Activated B cell treated with CpG ODN at 0.5 μM for 24 hours (primary cell): ENCODE measurements around the gene TMEM26. TPM values are rescaled to one million over a fixed set of nuclear protein-coding genes. Genes with fewer than 3 reads are reported as not detected.

Experiments used
- ATAC-seq: fragments of 200-7000 bp; cut with Tn5 transposase; one replicate; pipeline ENCODE4 v1.10.0; 2021; ENCODE audit warnings: low read depth, mild to moderate bottlenecking, moderate library complexity
- CTCF ChIA-PET: fragments of 350-600 bp; sonication (Branson Sonifier 250); formaldehyde crosslinking; loops from one replicate; lab custom pipeline; 2021; ENCODE audit warnings: antibody characterized with exemption; lab: Charles Lee
- POLR2A ChIA-PET: fragments of 350-600 bp; sonication (Branson Sonifier 250); formaldehyde crosslinking; loops from one replicate; lab custom pipeline; 2021; ENCODE audit warnings: antibody characterized with exemption; lab: Charles Lee
- DNase-seq: peaks from one replicate; pipeline ENCODE4 v3.0.0; 2022
- H3K27ac Mint-ChIP-seq: one replicate; pipeline ENCODE4 v1.8.0; 2020; ENCODE audit warnings: mixed read lengths
- H3K27me3 Mint-ChIP-seq: one replicate; pipeline ENCODE4 v1.8.0; 2021; ENCODE audit warnings: mixed read lengths
- H3K36me3 Mint-ChIP-seq: one replicate; pipeline ENCODE4 v1.8.0; 2021; ENCODE audit warnings: low read depth, mixed read lengths
- H3K4me1 Mint-ChIP-seq: one replicate; pipeline ENCODE4 v1.8.0; 2021; ENCODE audit warnings: mixed read lengths
- H3K4me3 Mint-ChIP-seq: one replicate; pipeline ENCODE4 v1.8.0; 2020; ENCODE audit warnings: mild to moderate bottlenecking, mixed read lengths
- H3K9me3 Mint-ChIP-seq: one replicate; pipeline ENCODE4 v1.8.0; 2020; ENCODE audit warnings: mixed read lengths
- intact Hi-C: fragments of 100-400 bp; cut with micrococcal nuclease; formaldehyde crosslinking; loops from one replicate; pipeline ENCODE4 v1.15.1; 2024
- total RNA-seq: library from RNA; stranded (reverse); gene quantifications from 2 replicates; pipeline ENCODE4 v1.2.3, GENCODE V29; 2022
- TF ChIP-seq, protein P1 (sequence below): fragments of 200-600 bp; IDR thresholded peaks from one replicate; pipeline ENCODE4 v1.8.0; 2022; ENCODE audit warnings: antibody characterized with exemption, mild to moderate bottlenecking

The TMEM26 gene
- total RNA-seq, 1 donor from 2014 or later, result not detected

DNA sequence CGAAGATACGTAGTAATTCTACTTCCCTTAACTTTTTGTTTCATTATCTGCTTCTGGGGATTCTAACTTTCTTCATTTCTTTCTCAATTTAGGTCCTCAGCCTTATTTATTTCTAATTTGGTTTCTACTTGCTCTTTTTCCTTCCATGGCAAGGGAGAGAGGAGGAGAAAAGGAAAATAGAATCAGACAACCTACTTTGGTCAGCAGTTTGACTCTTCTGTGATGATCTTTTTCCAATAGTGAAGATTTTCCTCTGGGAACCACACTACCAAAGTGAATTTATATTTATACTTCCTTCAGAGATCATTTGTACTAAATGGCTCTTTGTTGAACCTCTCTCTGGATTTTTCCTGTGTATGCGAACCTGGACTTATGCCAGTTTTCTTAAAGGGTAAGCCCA lies 90.2 kb downstream of the TMEM26 start:
- ChIA-PET CTCF (no interaction called here), POLR2A (no interaction called here)
- no peak overlapping the region for H3K27ac Mint-ChIP-seq
- no peaks in the 10 kb centered on the region for H3K27me3 Mint-ChIP-seq
- no peaks in the 10 kb centered on the region for H3K36me3 Mint-ChIP-seq
- H3K4me1 Mint-ChIP-seq, result no peaks in the 10 kb centered on the region
- H3K4me3 Mint-ChIP-seq, result no peak overlapping the region
- H3K9me3 Mint-ChIP-seq, result no peaks in the 10 kb centered on the region
- DNase-seq (no peak), ATAC-seq (no peak)
- TF ChIP-seq, protein P1, sequence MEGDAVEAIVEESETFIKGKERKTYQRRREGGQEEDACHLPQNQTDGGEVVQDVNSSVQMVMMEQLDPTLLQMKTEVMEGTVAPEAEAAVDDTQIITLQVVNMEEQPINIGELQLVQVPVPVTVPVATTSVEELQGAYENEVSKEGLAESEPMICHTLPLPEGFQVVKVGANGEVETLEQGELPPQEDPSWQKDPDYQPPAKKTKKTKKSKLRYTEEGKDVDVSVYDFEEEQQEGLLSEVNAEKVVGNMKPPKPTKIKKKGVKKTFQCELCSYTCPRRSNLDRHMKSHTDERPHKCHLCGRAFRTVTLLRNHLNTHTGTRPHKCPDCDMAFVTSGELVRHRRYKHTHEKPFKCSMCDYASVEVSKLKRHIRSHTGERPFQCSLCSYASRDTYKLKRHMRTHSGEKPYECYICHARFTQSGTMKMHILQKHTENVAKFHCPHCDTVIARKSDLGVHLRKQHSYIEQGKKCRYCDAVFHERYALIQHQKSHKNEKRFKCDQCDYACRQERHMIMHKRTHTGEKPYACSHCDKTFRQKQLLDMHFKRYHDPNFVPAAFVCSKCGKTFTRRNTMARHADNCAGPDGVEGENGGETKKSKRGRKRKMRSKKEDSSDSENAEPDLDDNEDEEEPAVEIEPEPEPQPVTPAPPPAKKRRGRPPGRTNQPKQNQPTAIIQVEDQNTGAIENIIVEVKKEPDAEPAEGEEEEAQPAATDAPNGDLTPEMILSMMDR, result no peak
- intact Hi-C loops, result no loop called here

DNA sequence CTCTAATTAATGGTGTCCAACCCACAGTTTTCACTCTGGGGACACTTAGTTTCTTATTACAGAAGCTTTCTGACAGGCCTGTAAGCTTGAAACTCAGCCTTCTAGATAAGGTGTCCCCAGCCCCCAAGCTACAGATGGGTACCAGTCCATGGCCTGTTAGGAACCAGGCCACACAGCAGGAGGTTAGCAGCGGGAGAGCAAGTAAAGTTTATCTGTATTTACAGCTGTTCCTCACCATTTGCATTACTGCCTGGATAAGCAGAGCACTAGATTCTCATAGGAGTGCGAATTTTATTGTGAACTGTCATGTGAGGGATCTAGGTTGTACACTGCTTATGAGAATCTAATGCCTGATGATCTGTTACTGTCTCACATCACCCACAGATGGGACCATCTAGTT lies 93.7 kb downstream of the TMEM26 start:
- Mint-ChIP-seq H3K9me3 (no peaks in the 10 kb centered on the region), H3K4me1 (no peaks in the 10 kb centered on the region), H3K36me3 (no peaks in the 10 kb centered on the region), H3K27ac (no peak overlapping the region), H3K4me3 (no peak overlapping the region), H3K27me3 (no peaks in the 10 kb centered on the region)
- DNase-seq, result no peak
- TF ChIP-seq, protein P1, result no peak
- ChIA-PET CTCF (no interaction called here), POLR2A (no interaction called here)
- no peak for ATAC-seq
- intact Hi-C loops, result no loop called here

DNA sequence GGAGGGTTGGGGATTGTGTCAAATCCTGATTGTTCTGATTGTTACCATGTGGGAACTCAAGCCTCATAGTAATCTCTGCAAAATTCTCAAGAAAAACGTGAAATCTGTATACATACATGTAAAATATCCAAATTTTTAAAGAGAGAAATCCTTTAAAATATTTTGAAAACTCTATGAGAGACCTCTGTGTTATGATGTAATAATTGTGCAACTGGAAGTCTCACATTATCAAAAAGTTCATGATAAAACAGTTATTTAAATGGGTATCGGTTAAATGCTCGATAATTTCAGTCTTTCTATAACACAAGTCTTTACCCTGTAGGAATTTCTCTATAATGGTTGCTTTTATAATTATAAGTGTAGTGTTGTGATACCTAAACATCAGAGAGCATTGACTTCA lies 95.5 kb downstream of the TMEM26 start:
- H3K27me3 Mint-ChIP-seq, result no peaks in the 10 kb centered on the region
- POLR2A ChIA-PET, result no interaction called here

More for the DNA sequence above, 95.5 kb downstream of the TMEM26 start:
- H3K36me3 Mint-ChIP-seq, result no peaks in the 10 kb centered on the region
- intact Hi-C loops, result no loop called here
- ATAC-seq (no peak), DNase-seq (no peak)
- no peak overlapping the region for H3K27ac Mint-ChIP-seq
- no peaks in the 10 kb centered on the region for H3K9me3 Mint-ChIP-seq
- H3K4me1 Mint-ChIP-seq, result no peaks in the 10 kb centered on the region
- H3K4me3 Mint-ChIP-seq, result no peak overlapping the region
- CTCF ChIA-PET, result no interaction called here
- TF ChIP-seq, protein P1, result no peak

Other genes starting within 250 kb of the TMEM26 start
- not detected in 2 replicates for gene CABCOCO1, start 209.5 kb upstream of the TMEM26 start, total RNA-seq